H9 (cell line): ENCODE measurements around the gene SERPINA3. TPM values are rescaled to one million over a fixed set of nuclear protein-coding genes. Genes with fewer than 3 reads are reported as not detected.

ENCODE experiments used
- DNase-seq: peaks from one replicate; pipeline ENCODE4 v3.0.0-alpha.2; 2017
- H2AFZ ChIP-seq: one replicate; pipeline ENCODE4 v1.6.1; 2013; ENCODE audit warnings: mild to moderate bottlenecking, low read length, control low read depth, moderate library complexity
- H2AK5ac ChIP-seq: 2 replicates; pipeline ENCODE4 v1.6.1; 2013; ENCODE audit warnings: low read length, control low read depth, mixed read lengths; ENCODE audit not compliant: insufficient read length
- H2BK120ac ChIP-seq: one replicate; pipeline ENCODE4 v1.6.1; 2013; ENCODE audit warnings: low read depth, mild to moderate bottlenecking, low read length, control low read depth, inconsistent platforms; ENCODE audit not compliant: poor library complexity, severe bottlenecking
- H2BK12ac ChIP-seq: 2 replicates; pipeline ENCODE4 v1.6.1; 2013; ENCODE audit warnings: low read length, control low read depth, mixed read lengths, low read depth; ENCODE audit not compliant: insufficient read length
- H2BK15ac ChIP-seq: 2 replicates; pipeline ENCODE4 v1.6.1; 2013; ENCODE audit warnings: low read depth, low read length, control low read depth
- H2BK20ac ChIP-seq: one replicate; pipeline ENCODE4 v1.6.1; 2013; ENCODE audit warnings: low read depth, mild to moderate bottlenecking, low read length, control low read depth, inconsistent platforms; ENCODE audit not compliant: poor library complexity, severe bottlenecking
- H2BK5ac ChIP-seq: 2 replicates; pipeline ENCODE4 v1.6.1; 2013; ENCODE audit warnings: low read length, control low read depth, mixed read lengths; ENCODE audit not compliant: insufficient read length
- H3K14ac ChIP-seq: 2 replicates; pipeline ENCODE4 v1.6.1; 2013; ENCODE audit warnings: low read length, control low read depth; ENCODE audit not compliant: insufficient read depth
- H3K18ac ChIP-seq: 2 replicates; pipeline ENCODE4 v1.6.1; 2013; ENCODE audit warnings: low read depth, mild to moderate bottlenecking, mixed read lengths, low read length, control low read depth; ENCODE audit not compliant: insufficient read length
- H3K23ac ChIP-seq: 2 replicates; pipeline ENCODE4 v1.6.1; 2013; ENCODE audit warnings: low read length, control low read depth, mixed read lengths, low read depth; ENCODE audit not compliant: insufficient read length
- H3K23me2 ChIP-seq: 2 replicates; pipeline ENCODE4 v1.6.1; 2013; ENCODE audit warnings: low read depth, mild to moderate bottlenecking, mixed read lengths, low read length, control low read depth; ENCODE audit not compliant: insufficient read length, poor library complexity, severe bottlenecking
- H3K27ac ChIP-seq: 2 replicates; pipeline ENCODE4 v1.5.1; 2013; ENCODE audit warnings: low read length, control low read depth, mixed read lengths, low read depth; ENCODE audit not compliant: insufficient read length
- H3K27me3 ChIP-seq: 2 replicates; pipeline ENCODE4 v1.6.1; 2013; ENCODE audit warnings: low read length, control low read depth, inconsistent platforms; ENCODE audit not compliant: insufficient read depth
- H3K4ac ChIP-seq: 2 replicates; pipeline ENCODE4 v1.6.1; 2013; ENCODE audit warnings: low read depth, mild to moderate bottlenecking, control low read depth, inconsistent platforms, low read length, moderate library complexity
- H3K4me1 ChIP-seq: 2 replicates; pipeline ENCODE4 v1.6.1; 2013; ENCODE audit warnings: low read length, control low read depth, inconsistent platforms; ENCODE audit not compliant: insufficient read depth
- H3K4me2 ChIP-seq: 2 replicates; pipeline ENCODE4 v1.6.1; 2013; ENCODE audit warnings: low read length, control low read depth, mixed read lengths; ENCODE audit not compliant: insufficient read length, insufficient read depth
- H3K56ac ChIP-seq: 2 replicates; pipeline ENCODE4 v1.6.1; 2013; ENCODE audit warnings: low read depth, mild to moderate bottlenecking, mixed read lengths, low read length, control low read depth; ENCODE audit not compliant: insufficient read length
- H3K79me1 ChIP-seq: 2 replicates; pipeline ENCODE4 v1.6.1; 2013; ENCODE audit warnings: low read depth, mild to moderate bottlenecking, moderate library complexity, low read length, control low read depth, inconsistent platforms; ENCODE audit not compliant: insufficient read depth, poor library complexity, severe bottlenecking
- H3K79me2 ChIP-seq: 2 replicates; pipeline ENCODE4 v1.6.1; 2013; ENCODE audit warnings: low read length, control low read depth, inconsistent platforms; ENCODE audit not compliant: insufficient read depth
- H3K9ac ChIP-seq: 2 replicates; pipeline ENCODE4 v1.6.1; 2013; ENCODE audit warnings: low read length, control low read depth, mixed read lengths; ENCODE audit not compliant: insufficient read length; ENCODE audit errors: extremely low read depth
- H3K9me3 ChIP-seq: one replicate; pipeline ENCODE4 v1.6.1; 2013; ENCODE audit warnings: low read depth, low read length, inconsistent platforms; ENCODE audit not compliant: control insufficient read depth
- H3T11ph ChIP-seq: one replicate; pipeline ENCODE4 v1.6.1; 2013; ENCODE audit warnings: mild to moderate bottlenecking, low read length, control low read depth, inconsistent platforms
- H4K20me1 ChIP-seq: one replicate; pipeline ENCODE4 v1.6.1; 2013; ENCODE audit not compliant: control insufficient read depth, insufficient read length, insufficient read depth
- H4K5ac ChIP-seq: 2 replicates; pipeline ENCODE4 v1.6.1; 2013; ENCODE audit warnings: low read depth, mild to moderate bottlenecking, mixed read lengths, low read length, control low read depth; ENCODE audit not compliant: insufficient read length
- H4K8ac ChIP-seq: replicated peaks from 2 replicates; pipeline ENCODE4 v1.6.1; 2013; ENCODE audit warnings: low read length, control low read depth, mixed read lengths, low read depth; ENCODE audit not compliant: insufficient read length
- H4K91ac ChIP-seq: 2 replicates; pipeline ENCODE4 v1.6.1; 2013; ENCODE audit warnings: low read depth, mild to moderate bottlenecking, moderate library complexity, mixed read lengths, low read length, control low read depth; ENCODE audit not compliant: insufficient read length
- H3K27ac Mint-ChIP-seq, 3 experiments: 2 replicates in 2 of 3; 3 replicates in 1 of 3; pipeline ENCODE4 v1.8.0; 2020 to 2021; ENCODE audit warnings: mixed read lengths in 3 of 3, mild to moderate bottlenecking in 1 of 3, moderate library complexity in 1 of 3
- H3K27me3 Mint-ChIP-seq: 2 replicates; pipeline ENCODE4 v1.8.0; 2021; ENCODE audit warnings: low read depth, mild to moderate bottlenecking, moderate library complexity, mixed read lengths
- H3K36me3 Mint-ChIP-seq, 3 experiments: 2 replicates in 2 of 3; 3 replicates in 1 of 3; pipeline ENCODE4 v1.8.0; 2020 to 2021; ENCODE audit warnings: low read depth in 3 of 3, mixed read lengths in 3 of 3; ENCODE audit not compliant: insufficient read depth in 1 of 3
- H3K4me1 Mint-ChIP-seq, 2 experiments: 2 replicates each; pipeline ENCODE4 v1.8.0; 2020; ENCODE audit warnings: mixed read lengths in 2 of 2
- H3K4me3 Mint-ChIP-seq, 2 experiments: 2 replicates in 1 of 2; 3 replicates in 1 of 2; pipeline ENCODE4 v1.8.0; 2020 to 2021; ENCODE audit warnings: mild to moderate bottlenecking in 2 of 2, mixed read lengths in 2 of 2, moderate library complexity in 1 of 2
- H3K9me3 Mint-ChIP-seq, 2 experiments: 2 replicates in 1 of 2; 3 replicates in 1 of 2; pipeline ENCODE4 v1.8.0; 2020; ENCODE audit warnings: mild to moderate bottlenecking in 2 of 2, mixed read lengths in 2 of 2, moderate library complexity in 1 of 2
- CTCF ChIP-seq: fragments of 200-600 bp; sonication (generic); conservative IDR thresholded peaks from 3 replicates; pipeline ENCODE4 v1.8.0; 2021; ENCODE audit warnings: antibody characterized with exemption, mild to moderate bottlenecking
- WGBS: extraction: QIAGEN DNeasy Blood & Tissue Kit; methylation state at CpG from one replicate; pipeline ENCODE4 v1.1.7; 2013; ENCODE audit warnings: missing lambda C conversion rate, low lambda C conversion rate, mixed read lengths; ENCODE audit not compliant: insufficient read length; ENCODE audit errors: extremely low coverage; 5-methylcytosine and 5-hydroxymethylcytosine counted together
- total RNA-seq: library from RNA; stranded (reverse); gene quantifications from 2 replicates; pipeline ENCODE4 v1.2.1, GENCODE V29; 2021

Gene SERPINA3
- total RNA-seq, 1 experiment from 2014 or later = not detected

- Mint-ChIP-seq H3K4me3 (no peak overlapping the region), H3K27me3 (peaks cover 4% of the 10 kb centered on the region), H3K4me1 (peaks cover 3 to 8% of the 10 kb centered on the region in 2 experiments; a peak in 3 of 4 replicates), H3K9me3 (no peaks in the 10 kb centered on the region; a peak in 1 of 5 replicates), H3K27ac (no peak overlapping the region), H3K36me3 (no peaks in the 10 kb centered on the region)
- Histone ChIP-seq H3T11ph (no peak overlapping the region), H3K9ac (no peak overlapping the region), H2BK120ac (no peak overlapping the region), H2AK5ac (no peak overlapping the region), H2BK15ac (no peak overlapping the region), H4K8ac (no peak overlapping the region), H3K56ac (no peak overlapping the region), H3K79me2 (no peaks in the 10 kb centered on the region), H4K20me1 (no peaks in the 10 kb centered on the region), H3K23me2 (no peaks in the 10 kb centered on the region), H3K27me3 (no peaks in the 10 kb centered on the region), H3K23ac (no peak overlapping the region), H3K4ac (no peak overlapping the region), H3K79me1 (no peaks in the 10 kb centered on the region), H2BK5ac (no peak overlapping the region), H2BK20ac (no peak overlapping the region), H4K5ac (no peak overlapping the region), H4K91ac (no peak overlapping the region), H2AFZ (no peak overlapping the region), H3K14ac (no peak overlapping the region), H3K4me1 (no peaks in the 10 kb centered on the region), H3K9me3 (no peaks in the 10 kb centered on the region), H3K27ac (no peak overlapping the region), H3K18ac (no peak overlapping the region), H3K4me2 (no peak overlapping the region), H2BK12ac (no peak overlapping the region)
- TF ChIP-seq CTCF = no peak
- no peak for DNase-seq
- WGBS = no CpG with 5 or more reads among the region's 12 CpGs
Measured at GRCh38 chr14:94641632-94641955, 29.4 kb downstream of the SERPINA3 start.
